AG10803 (cell line): ENCODE results near the gene GNG14.
A peak's percentile ranks its signal among the peaks of the same experiment; 100 is the strongest.

Experiments used
- DNase-seq: peaks from one replicate; pipeline ENCODE4 v3.0.0; 2010; ENCODE audit warnings: low read depth
- H3K4me3 ChIP-seq: 2 replicates; pipeline ENCODE4 v1.5.1; 2011; ENCODE audit warnings: mild to moderate bottlenecking, low read length, control low read depth
- CTCF ChIP-seq: conservative IDR thresholded peaks from 2 replicates; pipeline ENCODE4 v1.5.1; 2011; ENCODE audit warnings: mild to moderate bottlenecking, low read length, control low read depth, inconsistent platforms

Gene GNG14

GRCh38 chr19:12737835-12738351, 50.1 kb downstream of the GNG14 start:
- TF ChIP-seq CTCF, result no peak
- peak overlapping the region; percentile 98 for H3K4me3 ChIP-seq
- no peak for DNase-seq
